ENCODE results near the gene NCAPG2.

DNA sequence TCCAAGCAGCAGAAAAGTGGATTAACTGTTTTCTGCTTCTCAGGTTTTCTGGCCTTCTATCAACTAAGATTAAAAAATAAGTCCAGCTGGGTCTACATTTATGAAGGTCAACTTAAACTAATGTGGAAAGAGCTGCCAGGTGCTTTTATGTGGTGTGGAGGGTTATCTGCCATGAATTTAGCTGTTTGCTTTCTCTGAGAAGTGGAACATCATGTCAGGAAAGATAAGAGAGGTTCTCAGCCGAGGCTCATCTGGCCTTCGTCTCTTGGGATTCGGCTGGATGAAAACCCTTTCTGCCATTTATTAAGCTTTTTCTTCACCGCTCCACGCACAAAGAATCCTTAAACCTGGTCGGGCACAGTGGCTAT lies 122.5 kb downstream of the NCAPG2 start:
- TF ChIP-seq, protein P1, sequence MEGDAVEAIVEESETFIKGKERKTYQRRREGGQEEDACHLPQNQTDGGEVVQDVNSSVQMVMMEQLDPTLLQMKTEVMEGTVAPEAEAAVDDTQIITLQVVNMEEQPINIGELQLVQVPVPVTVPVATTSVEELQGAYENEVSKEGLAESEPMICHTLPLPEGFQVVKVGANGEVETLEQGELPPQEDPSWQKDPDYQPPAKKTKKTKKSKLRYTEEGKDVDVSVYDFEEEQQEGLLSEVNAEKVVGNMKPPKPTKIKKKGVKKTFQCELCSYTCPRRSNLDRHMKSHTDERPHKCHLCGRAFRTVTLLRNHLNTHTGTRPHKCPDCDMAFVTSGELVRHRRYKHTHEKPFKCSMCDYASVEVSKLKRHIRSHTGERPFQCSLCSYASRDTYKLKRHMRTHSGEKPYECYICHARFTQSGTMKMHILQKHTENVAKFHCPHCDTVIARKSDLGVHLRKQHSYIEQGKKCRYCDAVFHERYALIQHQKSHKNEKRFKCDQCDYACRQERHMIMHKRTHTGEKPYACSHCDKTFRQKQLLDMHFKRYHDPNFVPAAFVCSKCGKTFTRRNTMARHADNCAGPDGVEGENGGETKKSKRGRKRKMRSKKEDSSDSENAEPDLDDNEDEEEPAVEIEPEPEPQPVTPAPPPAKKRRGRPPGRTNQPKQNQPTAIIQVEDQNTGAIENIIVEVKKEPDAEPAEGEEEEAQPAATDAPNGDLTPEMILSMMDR (IDR thresholded peaks at IDR 0.05) = no peak
- TF ChIP-seq POLR2A (IDR thresholded peaks at IDR 0.05) = no peak
